GM19025 (cell line): ENCODE results near the gene UBE2G2.

Source experiments
- ATAC-seq: cut with Tn5 transposase; IDR thresholded peaks from one replicate; pipeline ENCODE4 v1.9.1; 2021; ENCODE audit warnings: mild to moderate bottlenecking, low read depth, moderate library complexity; ENCODE audit not compliant: unreplicated experiment

UBE2G2 gene

GRCh38 chr21:44766818-44767354, 34.7 kb downstream of the UBE2G2 start:
- ATAC-seq, result no peak

GRCh38 chr21:44766014-44766817, 35.4 kb downstream of the UBE2G2 start:
- ATAC-seq, result no peak

- ATAC-seq, result no peak
Observed at GRCh38 chr21:44765231-44766013, 36.2 kb downstream of the UBE2G2 start.

- no peak for ATAC-seq
Observed at GRCh38 chr21:44764319-44765230, 37.0 kb downstream of the UBE2G2 start.

- no peak for ATAC-seq
Observed at GRCh38 chr21:44763451-44764318, 37.9 kb downstream of the UBE2G2 start.

- no peak for ATAC-seq
Observed at GRCh38 chr21:44763050-44763378, 38.6 kb downstream of the UBE2G2 start.

- ATAC-seq, result no peak
Observed at GRCh38 chr21:44762221-44763049, 39.2 kb downstream of the UBE2G2 start.

- no peak for ATAC-seq
Observed at GRCh38 chr21:44761747-44762208, 39.8 kb downstream of the UBE2G2 start.

- no peak for ATAC-seq
Observed at GRCh38 chr21:44761011-44761729, 40.5 kb downstream of the UBE2G2 start.

- no peak for ATAC-seq
Observed at GRCh38 chr21:44760376-44760775, 41.2 kb downstream of the UBE2G2 start.

- no peak for ATAC-seq
Observed at GRCh38 chr21:44759628-44760285, 41.9 kb downstream of the UBE2G2 start.

GRCh38 chr21:44758781-44759627, 42.6 kb downstream of the UBE2G2 start:
- no peak for ATAC-seq

- no peak for ATAC-seq
Observed at GRCh38 chr21:44758141-44758561, 43.5 kb downstream of the UBE2G2 start.

- no peak for ATAC-seq
Observed at GRCh38 chr21:44757731-44758130, 43.9 kb downstream of the UBE2G2 start.

- no peak for ATAC-seq
Observed at GRCh38 chr21:44756423-44757185, 45.0 kb downstream of the UBE2G2 start.

- ATAC-seq, result no peak
Observed at GRCh38 chr21:44755227-44755626, 46.4 kb downstream of the UBE2G2 start.
